GM10847 (cell line): ENCODE measurements around the gene EHBP1.

ENCODE experiments used
- POLR2A ChIP-seq: IDR thresholded peaks from 2 replicates; pipeline ENCODE4 v1.6.1; 2011; ENCODE audit not compliant: insufficient read length; ENCODE audit errors: extremely low read depth

Gene EHBP1

DNA sequence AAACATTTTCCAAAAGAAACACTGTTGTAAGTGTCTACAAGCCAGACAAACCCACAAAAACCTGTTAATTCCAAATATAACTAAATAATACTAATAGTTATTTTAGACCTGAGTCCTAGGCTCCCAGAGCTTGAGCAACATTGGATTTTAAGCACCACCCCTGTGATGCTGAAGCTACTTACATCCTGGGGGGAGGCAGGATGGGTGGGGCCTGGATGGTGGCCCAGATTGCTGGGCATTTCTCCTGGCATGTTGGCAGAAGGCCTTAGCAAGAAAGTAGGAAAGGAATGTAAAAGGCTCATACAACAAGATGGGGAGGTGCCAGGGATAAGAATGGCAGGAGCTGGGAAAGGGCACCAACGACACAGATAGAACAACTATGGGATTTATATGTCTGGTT lies 294.4 kb downstream of the EHBP1 start:
- no peak for TF ChIP-seq POLR2A

DNA sequence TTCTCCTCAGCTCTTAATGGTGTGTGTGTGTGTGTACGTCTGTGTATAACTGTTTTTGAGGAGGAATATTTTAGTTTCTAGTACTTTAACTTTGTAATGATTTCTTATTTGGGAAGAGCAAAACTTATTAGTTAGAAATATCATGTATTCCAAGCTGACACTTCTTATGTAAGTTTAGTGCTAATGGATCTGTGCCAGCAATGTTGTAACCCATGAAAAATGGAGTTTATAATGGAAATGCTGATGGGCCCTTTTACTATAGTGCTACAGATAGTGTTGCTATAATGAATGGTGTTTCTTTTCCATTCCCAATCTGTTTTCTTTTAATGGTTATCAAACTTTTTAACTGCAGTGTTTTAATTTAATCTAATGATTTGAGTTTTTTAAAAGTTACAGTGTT lies 295.3 kb downstream of the EHBP1 start:
- TF ChIP-seq POLR2A, result no peak

DNA sequence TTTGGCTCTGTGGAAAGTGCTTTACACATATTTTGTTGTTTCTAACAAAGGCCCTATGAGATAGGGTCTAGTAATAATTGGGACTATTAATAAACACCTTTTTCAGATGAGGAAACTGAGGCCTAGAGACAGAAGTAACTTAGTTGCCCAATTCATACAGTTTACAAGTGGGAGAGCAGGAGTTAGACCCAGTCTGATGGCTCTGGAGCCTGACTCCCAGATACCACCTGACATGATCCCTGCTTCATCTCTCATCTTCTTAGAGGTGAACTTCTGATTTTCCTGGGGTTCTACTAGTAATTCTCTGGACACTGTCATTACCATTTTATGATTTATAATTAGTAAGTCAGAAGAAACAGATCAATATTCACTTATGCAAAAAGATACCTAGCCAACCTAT lies 296.1 kb downstream of the EHBP1 start:
- TF ChIP-seq POLR2A, result no peak

DNA sequence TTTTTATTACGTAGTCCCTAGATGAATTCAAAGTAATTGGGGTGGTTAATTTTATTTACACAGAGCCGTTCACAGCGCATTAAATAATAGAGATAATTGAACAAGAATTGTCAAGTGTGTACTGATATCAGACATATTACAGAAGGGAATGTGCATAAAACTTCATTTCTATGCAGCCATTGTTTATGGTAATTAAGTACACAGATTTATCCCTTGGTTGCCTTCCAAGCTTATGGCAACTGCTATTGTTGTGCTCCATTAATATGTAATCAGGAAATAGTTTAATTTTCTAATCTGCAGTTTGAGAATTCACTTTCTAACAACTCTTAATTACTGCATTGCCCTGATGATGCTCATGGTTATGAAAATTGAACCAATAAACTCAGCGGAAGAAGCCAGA lies 297.8 kb downstream of the EHBP1 start:
- TF ChIP-seq POLR2A, result no peak

DNA sequence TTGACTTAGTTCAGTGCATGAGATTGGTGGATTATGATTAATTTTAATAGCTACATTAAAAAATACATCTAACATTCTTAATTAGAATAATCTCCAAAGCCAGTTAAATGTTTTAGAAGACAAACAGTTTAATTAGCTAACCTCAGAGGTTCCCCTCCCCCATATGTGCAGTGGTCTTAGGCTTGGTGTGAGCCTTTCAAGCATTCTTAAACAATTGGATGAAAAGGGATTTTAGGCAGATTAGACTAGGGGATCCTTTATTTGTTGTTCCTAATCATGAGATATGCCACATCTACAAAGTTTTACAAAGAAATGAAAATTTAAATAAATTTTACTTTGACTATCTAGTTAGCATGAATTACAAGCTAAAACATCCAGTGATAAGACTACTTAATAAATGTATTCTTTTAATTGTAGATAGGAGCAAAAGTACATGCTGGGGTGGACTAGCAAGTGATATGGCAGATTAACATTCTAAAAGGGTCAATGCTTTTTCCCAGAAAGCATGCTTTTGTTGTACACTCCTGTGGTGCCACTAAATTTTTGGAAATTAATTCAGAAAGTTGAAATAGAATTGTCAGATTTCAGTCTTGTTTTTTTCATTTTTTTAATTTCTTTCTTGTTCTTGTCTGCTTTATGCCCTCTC lies 302.4 kb downstream of the EHBP1 start:
- TF ChIP-seq POLR2A, result no peak

DNA sequence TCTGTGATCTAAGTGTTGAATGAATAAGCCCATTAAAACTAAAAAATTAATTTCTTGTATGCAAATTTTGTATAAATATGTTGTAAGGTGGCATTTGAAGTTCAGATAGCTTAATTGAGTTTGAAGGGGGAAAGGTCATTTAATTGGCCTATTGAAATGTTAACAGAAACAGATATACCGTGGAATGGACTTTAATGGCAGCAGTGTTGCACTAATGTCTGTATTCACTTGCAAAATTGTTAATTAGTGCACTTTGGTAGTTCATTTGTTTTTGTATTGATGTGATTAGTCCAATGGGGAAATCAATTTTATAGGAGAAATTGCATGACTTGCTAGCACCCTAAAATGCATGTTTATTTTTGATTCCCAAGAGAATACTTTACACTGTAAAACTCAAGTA lies 303.3 kb downstream of the EHBP1 start:
- TF ChIP-seq POLR2A, result no peak

DNA sequence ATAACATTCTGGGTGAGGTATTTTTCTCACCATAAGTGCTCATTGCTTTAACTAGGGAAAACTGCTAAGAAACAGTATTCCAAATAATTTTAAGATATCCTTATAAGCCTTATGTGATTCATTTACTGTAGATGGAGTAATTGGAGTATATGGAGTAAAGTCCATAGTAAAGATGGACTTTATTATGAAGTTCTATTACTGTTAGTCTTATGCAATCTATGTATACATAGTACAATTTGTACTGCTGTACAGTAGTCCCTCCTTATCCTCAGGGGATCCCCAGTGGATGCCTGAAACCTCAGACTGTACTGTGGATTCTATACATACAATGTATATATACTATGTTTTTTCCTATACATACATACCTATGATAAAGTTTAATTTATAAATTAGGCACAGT lies 304.0 kb downstream of the EHBP1 start:
- TF ChIP-seq POLR2A, result no peak

DNA sequence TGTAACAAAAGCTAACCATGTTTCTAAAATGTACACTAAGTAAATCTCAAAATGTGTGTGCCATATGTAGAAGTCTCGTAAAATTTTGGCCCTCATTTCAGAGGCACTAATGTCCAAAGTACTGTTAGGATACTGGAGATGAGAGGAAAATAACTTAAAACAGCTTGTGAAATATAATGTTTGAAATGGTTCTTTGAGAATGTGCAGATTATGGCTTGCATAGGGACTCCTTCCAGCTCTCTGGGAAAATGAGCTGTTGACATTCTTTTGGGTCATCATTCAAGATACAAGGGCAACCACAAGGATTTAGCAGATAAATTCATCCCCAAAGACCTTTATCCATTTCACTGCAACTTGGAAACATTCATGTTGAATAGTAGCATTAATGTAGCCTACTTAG lies 307.0 kb downstream of the EHBP1 start:
- TF ChIP-seq POLR2A, result no peak

DNA sequence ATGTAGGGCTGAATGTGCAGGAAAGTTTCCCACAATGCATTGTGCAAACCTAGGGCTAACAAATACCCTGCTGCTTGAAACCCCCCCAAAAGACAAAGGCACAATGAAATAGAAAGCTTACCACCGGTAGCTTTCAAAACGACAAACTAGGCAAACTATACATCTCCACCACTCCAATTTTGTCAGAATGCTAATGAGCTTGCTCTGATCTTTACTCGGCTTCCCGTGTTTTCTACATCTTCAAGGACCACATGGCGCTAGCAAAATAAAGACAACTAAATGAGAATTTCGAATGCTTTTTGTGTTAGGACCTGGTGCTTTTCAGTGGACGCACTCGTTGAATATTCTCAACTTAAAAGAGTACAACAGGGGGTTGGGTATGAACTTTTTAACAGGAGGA lies 307.9 kb downstream of the EHBP1 start:
- no peak for TF ChIP-seq POLR2A

DNA sequence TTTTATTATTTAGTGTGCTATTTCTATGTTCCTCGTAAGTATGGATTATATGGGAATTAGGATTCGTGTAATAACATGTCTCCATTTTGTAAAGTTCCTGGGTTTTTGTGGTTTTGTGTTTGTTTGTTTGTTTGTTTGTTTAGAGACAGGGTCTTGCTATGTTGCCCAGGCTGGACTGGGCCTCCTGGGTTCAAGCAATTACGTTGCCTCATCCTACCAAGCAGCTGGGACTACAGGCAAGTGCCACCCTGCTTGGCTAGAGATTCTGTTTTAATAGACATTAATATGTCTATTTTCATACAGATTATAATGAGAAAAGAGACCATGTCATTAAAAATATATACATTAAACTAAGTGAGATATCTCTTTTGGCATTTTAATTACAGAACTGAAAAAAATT lies 309.9 kb downstream of the EHBP1 start:
- TF ChIP-seq POLR2A, result no peak

DNA sequence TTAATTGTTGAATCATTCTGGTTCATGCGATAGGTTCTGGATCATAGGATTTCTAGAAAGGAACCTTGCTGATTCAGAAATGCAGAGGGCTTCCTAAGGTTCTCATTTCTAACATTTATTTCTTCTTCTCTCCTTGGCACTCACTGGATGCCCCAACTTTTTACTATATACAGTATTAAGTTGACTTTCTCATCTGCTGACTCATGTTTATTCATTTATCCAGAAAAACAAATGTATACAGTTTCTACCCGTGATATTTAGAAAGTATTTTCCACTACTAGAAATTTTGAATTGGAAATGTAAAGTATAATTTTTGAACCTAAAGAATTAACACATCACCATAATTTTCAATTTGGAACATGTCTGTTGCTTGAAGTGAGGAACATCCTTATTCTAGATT lies 312.9 kb downstream of the EHBP1 start:
- TF ChIP-seq POLR2A, result no peak

DNA sequence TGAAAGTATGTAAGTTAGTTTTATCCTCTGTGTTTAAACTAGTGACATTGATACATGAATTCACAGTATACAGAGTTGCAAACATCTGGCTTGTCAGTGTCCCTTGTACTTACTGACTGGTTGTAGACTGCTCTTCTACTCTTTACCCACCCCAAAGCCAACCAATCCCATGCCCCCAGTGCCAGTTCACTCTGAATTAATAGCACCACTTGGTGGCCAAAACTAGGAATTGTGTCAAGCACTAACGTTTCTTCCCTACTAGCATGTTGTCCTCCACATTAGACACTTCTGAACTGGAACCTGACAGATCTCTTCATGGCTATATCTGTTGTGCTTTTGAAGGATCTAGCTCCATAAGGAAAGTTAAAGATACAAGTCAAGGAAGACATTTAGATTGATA lies 317.9 kb downstream of the EHBP1 start:
- no peak for TF ChIP-seq POLR2A

DNA sequence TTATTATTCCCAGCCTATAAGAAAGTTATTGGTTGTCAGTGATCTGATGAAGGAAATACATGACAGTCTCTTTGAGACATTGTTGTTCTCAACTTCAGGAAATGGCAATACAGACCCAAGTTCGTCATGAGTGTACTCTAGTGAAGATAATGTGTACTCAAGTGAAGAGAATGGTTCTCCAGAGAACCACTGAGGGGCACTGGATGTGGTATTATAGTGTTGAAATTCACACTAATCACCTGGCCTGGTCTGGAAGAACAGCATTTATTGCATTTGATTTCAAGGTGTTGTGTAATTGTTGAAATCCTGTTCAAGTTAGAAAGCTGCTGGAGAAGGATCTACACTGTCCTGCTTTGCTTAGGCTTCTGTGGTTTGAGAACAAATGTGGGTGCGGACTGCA lies 321.7 kb downstream of the EHBP1 start:
- no peak for TF ChIP-seq POLR2A

DNA sequence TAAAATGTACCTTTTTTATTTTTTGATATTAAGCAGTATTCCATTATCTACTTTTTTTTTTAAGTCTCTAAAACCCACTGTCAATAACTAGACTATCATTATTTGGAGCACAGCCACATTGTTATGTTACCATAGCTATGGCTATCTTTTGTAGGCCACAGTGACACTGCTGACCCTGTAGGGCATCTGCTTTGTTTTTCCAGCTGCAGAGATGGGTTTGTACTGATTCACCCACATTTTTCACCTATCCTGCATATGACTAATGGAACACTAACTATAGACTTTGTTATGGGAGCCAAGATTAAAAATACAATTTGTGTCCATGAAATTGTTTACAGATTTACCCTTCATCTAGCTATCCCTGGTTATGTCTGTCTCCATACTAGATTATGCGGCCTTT lies 323.5 kb downstream of the EHBP1 start:
- no peak for TF ChIP-seq POLR2A

DNA sequence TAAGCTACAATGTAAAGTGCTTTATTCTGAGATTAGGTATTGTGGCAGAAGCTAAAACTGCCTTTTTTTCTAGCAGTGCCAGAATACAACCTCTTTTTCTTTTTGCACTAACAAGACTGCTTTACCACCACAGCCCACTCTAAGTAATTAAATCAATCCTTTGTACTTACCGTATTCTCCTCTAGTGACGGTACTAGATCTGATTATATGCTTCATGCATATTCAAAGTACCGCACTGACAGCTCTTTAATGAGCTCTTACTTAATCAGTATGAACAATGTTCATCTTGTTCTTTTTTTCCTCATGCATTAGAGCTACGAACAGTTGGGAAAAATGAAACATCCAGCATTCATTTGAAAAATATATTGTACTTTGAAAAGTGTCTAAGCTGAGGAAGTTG lies 329.0 kb downstream of the EHBP1 start:
- no peak for TF ChIP-seq POLR2A

DNA sequence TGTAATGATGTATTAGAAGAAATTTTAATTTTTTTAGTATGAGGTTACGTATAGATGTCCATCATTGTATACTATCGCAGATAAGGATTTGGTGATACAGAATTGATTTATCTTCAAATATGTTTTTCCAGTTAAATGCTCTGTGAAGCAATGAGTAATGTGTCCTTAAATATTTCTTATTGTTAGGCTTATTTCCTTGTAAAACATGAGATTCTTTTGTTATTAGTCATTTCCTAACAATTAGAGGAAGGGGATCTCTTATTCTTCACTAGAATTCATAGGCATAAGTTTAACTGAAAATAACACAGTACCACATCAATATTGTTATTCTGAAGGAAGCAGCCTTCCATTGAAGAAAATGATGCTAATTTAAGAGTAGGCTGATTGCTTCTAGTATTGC lies 329.7 kb downstream of the EHBP1 start:
- TF ChIP-seq POLR2A, result no peak

DNA sequence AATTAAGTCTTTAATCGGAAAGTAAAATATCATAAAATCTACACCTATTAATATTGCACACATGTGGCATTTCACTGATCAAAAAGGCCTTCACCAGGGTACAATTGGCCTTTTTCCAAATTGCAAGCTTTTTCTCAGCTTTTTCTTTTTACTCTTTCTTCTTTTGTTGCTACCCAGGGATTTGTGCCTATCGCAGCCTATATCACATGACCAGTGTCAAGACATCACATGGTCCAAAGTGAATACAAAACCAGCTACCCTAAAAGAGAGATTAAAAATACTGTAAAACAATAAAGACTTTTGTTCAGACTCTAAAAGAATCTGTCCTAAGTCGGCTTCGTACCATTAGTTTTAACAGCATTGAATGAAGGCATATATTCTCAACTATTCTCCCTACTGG lies 330.1 kb downstream of the EHBP1 start:
- TF ChIP-seq POLR2A, result no peak

DNA sequence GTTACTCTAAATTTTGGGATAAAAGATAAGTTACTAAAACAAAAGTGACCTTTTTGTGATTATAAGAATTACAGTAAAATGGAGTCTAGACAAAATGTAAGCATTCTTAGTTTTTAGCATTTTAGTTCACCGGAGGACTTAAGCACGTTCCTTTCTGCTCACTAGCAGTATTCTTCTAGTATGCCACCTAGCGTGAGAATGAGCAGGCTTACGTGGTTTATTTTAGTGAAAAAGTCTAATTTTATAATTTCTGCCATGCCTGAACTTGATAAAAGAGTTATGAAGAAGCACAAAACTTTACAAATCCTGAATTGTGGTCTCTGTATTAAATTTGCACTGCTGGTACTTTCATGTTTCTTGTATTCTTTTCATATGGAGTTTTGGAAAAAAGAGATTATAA lies 332.5 kb downstream of the EHBP1 start:
- no peak for TF ChIP-seq POLR2A
